ENCODE results near the gene NGF.

GRCh38 chr1:115237507-115237906, 100.5 kb downstream of the NGF start:
- TF ChIP-seq, protein P1, sequence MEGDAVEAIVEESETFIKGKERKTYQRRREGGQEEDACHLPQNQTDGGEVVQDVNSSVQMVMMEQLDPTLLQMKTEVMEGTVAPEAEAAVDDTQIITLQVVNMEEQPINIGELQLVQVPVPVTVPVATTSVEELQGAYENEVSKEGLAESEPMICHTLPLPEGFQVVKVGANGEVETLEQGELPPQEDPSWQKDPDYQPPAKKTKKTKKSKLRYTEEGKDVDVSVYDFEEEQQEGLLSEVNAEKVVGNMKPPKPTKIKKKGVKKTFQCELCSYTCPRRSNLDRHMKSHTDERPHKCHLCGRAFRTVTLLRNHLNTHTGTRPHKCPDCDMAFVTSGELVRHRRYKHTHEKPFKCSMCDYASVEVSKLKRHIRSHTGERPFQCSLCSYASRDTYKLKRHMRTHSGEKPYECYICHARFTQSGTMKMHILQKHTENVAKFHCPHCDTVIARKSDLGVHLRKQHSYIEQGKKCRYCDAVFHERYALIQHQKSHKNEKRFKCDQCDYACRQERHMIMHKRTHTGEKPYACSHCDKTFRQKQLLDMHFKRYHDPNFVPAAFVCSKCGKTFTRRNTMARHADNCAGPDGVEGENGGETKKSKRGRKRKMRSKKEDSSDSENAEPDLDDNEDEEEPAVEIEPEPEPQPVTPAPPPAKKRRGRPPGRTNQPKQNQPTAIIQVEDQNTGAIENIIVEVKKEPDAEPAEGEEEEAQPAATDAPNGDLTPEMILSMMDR (IDR thresholded peaks at IDR 0.05): no peak
- no peak for TF ChIP-seq POLR2A (IDR thresholded peaks at IDR 0.05)

All from testis (tissue), 2 donors.